ENCODE data around the gene TAAR6.
"Not testable (repeated sequence)": the region's sequence is repeated elsewhere in the genome, so short reads cannot be mapped to it uniquely, and the experiment has no call there.

DNA sequence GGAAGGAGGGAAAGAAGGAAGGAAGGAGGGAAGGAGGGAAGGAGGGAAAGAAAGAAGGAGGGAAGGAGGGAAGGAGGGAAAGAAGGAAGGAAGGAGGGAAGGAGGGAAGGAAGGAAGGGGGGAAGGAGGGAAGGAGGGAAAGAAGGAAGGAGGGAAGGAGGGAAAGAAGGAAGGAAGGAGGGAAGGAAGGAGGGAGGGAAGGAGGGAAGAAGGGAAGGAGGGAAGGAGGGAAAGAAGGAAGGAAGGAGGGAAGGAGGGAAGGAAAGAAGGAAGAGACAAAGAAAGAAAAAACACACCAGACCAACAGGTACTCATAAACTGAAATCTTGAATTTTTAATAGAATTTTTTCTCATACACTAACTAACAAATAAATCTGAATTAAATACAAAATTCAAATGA lies 30.8 kb downstream of the TAAR6 start:
- not testable (repeated sequence) for TF ChIP-seq FOS (IDR thresholded peaks at IDR 0.05; ENCODE audit: low read depth, low read length); POLR2A (IDR thresholded peaks at IDR 0.05; ENCODE audit: low read depth, low read length); NFE2L2 (IDR thresholded peaks at IDR 0.05; ENCODE audit: low read depth, low read length); RAD21 (IDR thresholded peaks at IDR 0.05; ENCODE audit: low read length); RFX5 (IDR thresholded peaks at IDR 0.05; ENCODE audit: low read depth, low read length); MAZ (IDR thresholded peaks at IDR 0.05; ENCODE audit: borderline replicate concordance, low read depth, low read length); RCOR1 (IDR thresholded peaks at IDR 0.05; ENCODE audit: insufficient replicate concordance, low read length); CEBPB (IDR thresholded peaks at IDR 0.05; ENCODE audit: low read depth, low read length)
- TF ChIP-seq, protein P1, sequence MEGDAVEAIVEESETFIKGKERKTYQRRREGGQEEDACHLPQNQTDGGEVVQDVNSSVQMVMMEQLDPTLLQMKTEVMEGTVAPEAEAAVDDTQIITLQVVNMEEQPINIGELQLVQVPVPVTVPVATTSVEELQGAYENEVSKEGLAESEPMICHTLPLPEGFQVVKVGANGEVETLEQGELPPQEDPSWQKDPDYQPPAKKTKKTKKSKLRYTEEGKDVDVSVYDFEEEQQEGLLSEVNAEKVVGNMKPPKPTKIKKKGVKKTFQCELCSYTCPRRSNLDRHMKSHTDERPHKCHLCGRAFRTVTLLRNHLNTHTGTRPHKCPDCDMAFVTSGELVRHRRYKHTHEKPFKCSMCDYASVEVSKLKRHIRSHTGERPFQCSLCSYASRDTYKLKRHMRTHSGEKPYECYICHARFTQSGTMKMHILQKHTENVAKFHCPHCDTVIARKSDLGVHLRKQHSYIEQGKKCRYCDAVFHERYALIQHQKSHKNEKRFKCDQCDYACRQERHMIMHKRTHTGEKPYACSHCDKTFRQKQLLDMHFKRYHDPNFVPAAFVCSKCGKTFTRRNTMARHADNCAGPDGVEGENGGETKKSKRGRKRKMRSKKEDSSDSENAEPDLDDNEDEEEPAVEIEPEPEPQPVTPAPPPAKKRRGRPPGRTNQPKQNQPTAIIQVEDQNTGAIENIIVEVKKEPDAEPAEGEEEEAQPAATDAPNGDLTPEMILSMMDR (conservative IDR thresholded peaks at IDR 0.05; ENCODE audit: low read depth, low read length): not testable (repeated sequence)
- TF ChIP-seq, protein P2, sequence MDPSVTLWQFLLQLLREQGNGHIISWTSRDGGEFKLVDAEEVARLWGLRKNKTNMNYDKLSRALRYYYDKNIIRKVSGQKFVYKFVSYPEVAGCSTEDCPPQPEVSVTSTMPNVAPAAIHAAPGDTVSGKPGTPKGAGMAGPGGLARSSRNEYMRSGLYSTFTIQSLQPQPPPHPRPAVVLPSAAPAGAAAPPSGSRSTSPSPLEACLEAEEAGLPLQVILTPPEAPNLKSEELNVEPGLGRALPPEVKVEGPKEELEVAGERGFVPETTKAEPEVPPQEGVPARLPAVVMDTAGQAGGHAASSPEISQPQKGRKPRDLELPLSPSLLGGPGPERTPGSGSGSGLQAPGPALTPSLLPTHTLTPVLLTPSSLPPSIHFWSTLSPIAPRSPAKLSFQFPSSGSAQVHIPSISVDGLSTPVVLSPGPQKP (IDR thresholded peaks at IDR 0.05; ENCODE audit: borderline replicate concordance, low read depth, low read length): not testable (repeated sequence)
